ENCODE results near the gene SARDH. TPM values are rescaled to one million over a fixed set of nuclear protein-coding genes. Genes with fewer than 3 reads are reported as not detected.

Gene SARDH
- total and polyA plus RNA-seq, 7 experiments from 2014 or later, result 0.73 to 27.2 (median 11.0) TPM

DNA sequence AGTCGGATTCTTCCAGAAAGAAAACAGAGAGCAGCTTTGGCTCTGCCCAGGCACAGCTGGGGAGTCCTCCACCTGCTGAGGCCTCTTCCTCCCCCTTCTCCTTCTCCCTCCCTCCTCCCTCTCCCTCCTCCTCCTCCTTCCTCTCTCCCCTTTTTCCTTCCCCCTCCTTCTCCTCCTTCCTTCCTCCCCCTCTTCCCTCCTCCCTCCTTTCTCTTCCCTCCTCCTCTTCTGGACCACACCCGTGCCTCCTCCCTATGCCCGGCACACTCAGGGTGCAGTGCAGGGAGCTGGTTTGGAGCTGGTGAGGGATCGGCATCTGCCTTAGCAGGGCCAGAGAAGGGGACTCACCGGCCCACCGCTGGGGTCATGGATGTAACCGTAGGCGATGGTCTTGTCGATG lies 71.8 kb downstream of the SARDH start:
- intact Hi-C loops (cut with micrococcal nuclease), result no loop called here
- peaks cover 0 to 4% (median 0%) of the 10 kb centered on the region in 5 donors for H3K36me3 Mint-ChIP-seq
- CTCF ChIA-PET, result no interaction called here
- H3K27ac Mint-ChIP-seq, result no peak overlapping the region
- Histone ChIP-seq H3K9me3 (ENCODE audit: control insufficient read depth in 2 of 3, low read length in 3 of 3) (no peaks in the 10 kb centered on the region), H3K4me3 (ENCODE audit: low read length) (no peak overlapping the region), H3K27me3 (ENCODE audit: control insufficient read depth in 2 of 2, insufficient read depth in 2 of 2, low read length in 2 of 2) (no peaks in the 10 kb centered on the region), H3K27ac (ENCODE audit: low read depth, low read length) (no peak overlapping the region), H3K4me1 (ENCODE audit: control insufficient read depth in 2 of 2, insufficient read depth in 2 of 2, low read length in 2 of 2) (no peaks in the 10 kb centered on the region), H3K36me3 (ENCODE audit: control insufficient read depth in 2 of 3, insufficient read depth in 3 of 3, low read length in 3 of 3) (peaks cover 0 to 17% (median 0%) of the 10 kb centered on the region in 3 experiments)
- no peaks in the 10 kb centered on the region for H3K9me3 Mint-ChIP-seq
- ATAC-seq (no peak), DNase-seq (no peak)
- H3K27me3 Mint-ChIP-seq, result no peaks in the 10 kb centered on the region
- H3K4me3 Mint-ChIP-seq, result no peak overlapping the region
- peaks cover 0 to 4% (median 0%) of the 10 kb centered on the region in 7 donors for H3K4me1 Mint-ChIP-seq
- POLR2A ChIA-PET, result no interaction called here

DNA sequence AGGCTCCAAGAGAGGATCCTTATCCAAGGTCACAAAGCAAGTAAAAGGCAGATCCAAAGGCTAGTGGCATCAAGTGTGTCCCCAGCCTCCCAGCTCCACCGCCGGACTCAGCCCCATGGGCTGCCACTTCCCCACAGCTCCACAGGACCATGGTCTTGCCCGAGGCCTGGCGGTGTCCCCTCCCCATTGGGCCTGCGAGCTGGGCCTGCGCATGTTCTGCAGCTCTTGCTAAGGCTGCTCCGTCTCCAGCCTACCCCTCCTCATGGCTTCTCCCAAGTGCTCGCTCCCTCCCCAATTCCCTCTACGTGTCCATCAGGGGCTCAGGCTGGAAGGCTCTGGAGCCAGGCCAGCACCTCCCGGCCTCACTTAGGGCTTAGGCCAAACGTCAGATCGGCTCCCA lies 72.6 kb downstream of the SARDH start:
- no peak for DNase-seq
- Mint-ChIP-seq H3K4me1 (peaks cover 0 to 4% (median 0%) of the 10 kb centered on the region in 7 donors), H3K4me3 (no peak overlapping the region), H3K36me3 (peaks cover 0 to 4% (median 0%) of the 10 kb centered on the region in 5 donors), H3K27me3 (no peaks in the 10 kb centered on the region), H3K9me3 (no peaks in the 10 kb centered on the region), H3K27ac (peak overlapping the region in 2 of 9 donors; percentile 48 to 78)
- Histone ChIP-seq H3K36me3 (ENCODE audit: control insufficient read depth in 2 of 3, insufficient read depth in 3 of 3, low read length in 3 of 3) (peaks cover 0 to 17% (median 0%) of the 10 kb centered on the region in 3 experiments), H3K4me3 (ENCODE audit: low read length) (no peak overlapping the region), H3K27ac (ENCODE audit: low read depth, low read length) (no peak overlapping the region), H3K27me3 (ENCODE audit: control insufficient read depth in 2 of 2, insufficient read depth in 2 of 2, low read length in 2 of 2) (no peaks in the 10 kb centered on the region), H3K4me1 (ENCODE audit: control insufficient read depth in 2 of 2, insufficient read depth in 2 of 2, low read length in 2 of 2) (no peaks in the 10 kb centered on the region), H3K9me3 (ENCODE audit: control insufficient read depth in 2 of 3, low read length in 3 of 3) (no peaks in the 10 kb centered on the region)
- no peak for ATAC-seq
- intact Hi-C loops (cut with micrococcal nuclease), result no loop called here
- ChIA-PET POLR2A (no interaction called here), CTCF (no interaction called here)

DNA sequence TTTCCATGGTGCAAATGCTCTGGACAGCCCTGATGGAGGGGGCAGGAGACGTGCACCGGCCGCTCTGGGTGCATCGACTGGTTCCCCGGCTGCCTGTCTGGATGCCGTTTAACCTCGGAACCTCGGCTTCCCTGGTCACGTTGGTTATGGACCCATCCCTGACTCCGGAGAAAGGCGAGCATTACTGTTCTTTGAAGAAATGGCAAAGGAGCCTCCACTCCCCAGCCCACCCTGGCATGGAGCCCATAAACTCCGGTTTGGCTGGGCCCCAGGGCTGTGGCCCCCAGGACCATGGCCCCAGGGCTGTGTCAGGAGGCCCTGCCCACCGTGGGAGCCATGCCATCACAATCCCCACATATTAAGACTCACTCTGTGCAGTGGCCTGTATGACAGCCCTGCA lies 73.1 kb downstream of the SARDH start:
- no peak overlapping the region for H3K27ac ChIP-seq (ENCODE audit: low read depth, low read length)
- no peak overlapping the region for H3K4me3 ChIP-seq (ENCODE audit: low read length)
- H3K27me3 ChIP-seq (ENCODE audit: control insufficient read depth in 2 of 2, insufficient read depth in 2 of 2, low read length in 2 of 2), result no peaks in the 10 kb centered on the region
- no peak for DNase-seq
- H3K36me3 ChIP-seq (ENCODE audit: control insufficient read depth in 2 of 3, insufficient read depth in 3 of 3, low read length in 3 of 3), result peaks cover 0 to 13% (median 0%) of the 10 kb centered on the region in 3 experiments
- Mint-ChIP-seq H3K4me1 (peaks cover 0 to 4% (median under 1%) of the 10 kb centered on the region in 7 donors), H3K27me3 (peaks cover 0 to 1% (median 0%) of the 10 kb centered on the region in 5 donors), H3K9me3 (no peaks in the 10 kb centered on the region), H3K27ac (no peak overlapping the region), H3K4me3 (no peak overlapping the region), H3K36me3 (peaks cover 0 to 4% (median 0%) of the 10 kb centered on the region in 5 donors)
- ChIA-PET CTCF (interaction anchor here (0.7 kb wide), 1 partner anchor 44 kb away, joined by 3 read pairs; no protein-coding TSS in a partner anchor), POLR2A (no interaction called here)
- no peak for ATAC-seq
- intact Hi-C loops (cut with micrococcal nuclease), result no loop called here
- H3K4me1 ChIP-seq (ENCODE audit: control insufficient read depth in 2 of 2, insufficient read depth in 2 of 2, low read length in 2 of 2), result no peaks in the 10 kb centered on the region
- H3K9me3 ChIP-seq (ENCODE audit: control insufficient read depth in 2 of 3, low read length in 3 of 3), result no peaks in the 10 kb centered on the region

DNA sequence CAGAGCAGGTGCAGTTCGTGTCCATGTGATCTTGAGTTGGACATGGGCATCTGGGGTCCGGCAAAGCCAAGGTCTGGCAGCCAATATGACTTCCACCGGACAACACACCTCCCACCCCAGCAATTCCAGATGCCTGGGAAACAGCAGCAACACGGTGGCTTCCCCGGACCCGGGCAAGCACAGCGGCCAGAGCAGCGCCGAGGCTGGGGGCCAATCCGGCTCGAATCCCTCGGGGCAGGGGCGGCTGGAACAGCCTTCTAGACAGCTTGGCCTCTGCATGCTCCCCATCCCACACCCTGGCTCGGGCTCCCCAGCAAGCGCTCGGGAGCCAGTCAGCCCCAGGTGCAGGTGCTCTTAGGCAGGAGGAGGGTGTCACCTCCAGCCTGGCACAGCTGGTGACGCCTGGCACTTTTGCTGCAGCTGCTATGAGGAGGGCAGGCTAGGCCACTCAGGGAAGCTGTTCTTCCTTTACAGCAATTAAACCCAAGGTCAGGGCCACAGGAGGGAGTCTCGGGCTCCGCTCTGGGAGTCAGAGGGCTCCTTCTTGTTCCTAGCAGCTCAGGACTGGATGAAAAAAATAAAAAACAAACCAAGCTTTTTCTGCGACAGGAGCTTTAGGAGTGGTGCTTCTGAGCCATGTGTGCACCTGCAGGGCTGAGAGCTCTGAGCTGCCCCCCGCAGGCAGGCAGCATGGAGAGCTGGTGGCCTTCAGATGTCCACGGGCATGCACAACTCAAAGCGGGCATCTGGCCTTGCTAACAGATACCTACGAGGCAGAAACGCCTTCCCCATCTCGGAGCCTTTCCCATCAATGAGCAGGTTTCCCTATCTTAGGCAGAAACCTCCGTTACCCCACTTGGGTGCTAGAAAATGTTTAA lies 73.7 kb downstream of the SARDH start:
- Histone ChIP-seq H3K9me3 (ENCODE audit: control insufficient read depth in 2 of 3, low read length in 3 of 3) (no peaks in the 10 kb centered on the region), H3K27me3 (ENCODE audit: control insufficient read depth in 2 of 2, insufficient read depth in 2 of 2, low read length in 2 of 2) (no peaks in the 10 kb centered on the region), H3K4me3 (ENCODE audit: low read length) (no peak overlapping the region), H3K27ac (ENCODE audit: low read depth, low read length) (no peak overlapping the region), H3K4me1 (ENCODE audit: control insufficient read depth in 2 of 2, insufficient read depth in 2 of 2, low read length in 2 of 2) (peaks cover 0 to 5% of the 10 kb centered on the region in 2 donors), H3K36me3 (ENCODE audit: control insufficient read depth in 2 of 3, insufficient read depth in 3 of 3, low read length in 3 of 3) (peaks cover 0 to 10% (median 0%) of the 10 kb centered on the region in 3 experiments)
- Mint-ChIP-seq H3K4me3 (no peak overlapping the region), H3K27ac (peak overlapping the region in 1 of 9 donors; percentile 21), H3K36me3 (peaks cover 0 to 4% (median 0%) of the 10 kb centered on the region in 5 donors), H3K4me1 (peaks cover 0 to 8% (median 8%) of the 10 kb centered on the region in 7 donors), H3K27me3 (peaks cover 0 to 7% (median 0%) of the 10 kb centered on the region in 5 donors), H3K9me3 (no peaks in the 10 kb centered on the region)
- intact Hi-C loops (cut with micrococcal nuclease), result no loop called here
- ChIA-PET POLR2A (interaction anchor here (0.6 kb wide), 1 partner anchor 98 kb away, joined by 3 read pairs; no protein-coding TSS in a partner anchor), CTCF (interaction anchor here (0.7 kb wide), 1 partner anchor 44 kb away, joined by 3 read pairs; no protein-coding TSS in a partner anchor)
- ATAC-seq (no peak), DNase-seq (no peak)

DNA sequence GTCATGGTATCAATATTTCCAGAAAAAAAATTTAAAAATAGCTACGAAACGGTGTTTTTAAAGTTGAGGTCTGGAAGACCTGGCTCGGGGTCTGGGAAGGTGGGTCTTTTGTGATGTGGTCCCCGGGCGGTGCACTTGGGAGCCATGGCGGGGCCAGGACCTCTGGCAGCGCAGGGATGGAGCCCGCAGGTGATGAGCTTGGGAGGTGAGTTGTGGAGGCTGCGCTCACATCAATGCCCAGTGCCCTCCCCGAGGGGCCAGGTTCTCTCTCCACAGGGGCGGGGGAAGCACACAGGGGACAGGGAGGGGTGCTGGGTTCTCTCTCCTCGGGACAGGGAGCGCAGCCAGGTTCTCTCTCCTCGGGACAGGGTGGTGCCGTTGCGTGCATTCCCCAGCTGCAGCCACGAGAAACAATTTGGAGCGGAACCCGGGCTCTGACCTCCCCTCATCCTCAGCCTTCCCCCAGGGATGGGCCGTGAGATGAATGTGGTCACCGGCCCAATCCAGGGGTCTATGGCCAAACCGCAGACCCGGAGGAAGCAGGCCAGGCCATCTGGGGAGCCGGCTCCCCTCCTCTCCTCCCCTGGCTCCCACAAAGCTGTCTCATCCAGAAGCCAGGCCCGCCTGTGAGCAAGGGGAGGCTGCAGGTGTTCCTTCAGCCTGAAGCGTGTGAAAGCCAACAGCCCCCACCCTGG lies 76.2 kb downstream of the SARDH start:
- Histone ChIP-seq H3K27me3 (ENCODE audit: control insufficient read depth in 2 of 2, insufficient read depth in 2 of 2, low read length in 2 of 2) (no peaks in the 10 kb centered on the region), H3K4me3 (ENCODE audit: low read length) (no peak overlapping the region), H3K4me1 (ENCODE audit: control insufficient read depth in 2 of 2, insufficient read depth in 2 of 2, low read length in 2 of 2) (peaks cover 0 to 30% of the 10 kb centered on the region in 2 donors), H3K27ac (ENCODE audit: low read depth, low read length) (no peak overlapping the region), H3K36me3 (ENCODE audit: control insufficient read depth in 2 of 3, insufficient read depth in 3 of 3, low read length in 3 of 3) (peaks cover 0 to 8% (median 0%) of the 10 kb centered on the region in 3 experiments), H3K9me3 (ENCODE audit: control insufficient read depth in 2 of 3, low read length in 3 of 3) (no peaks in the 10 kb centered on the region)
- ChIA-PET CTCF (interaction anchor here (1.0 kb wide), 1 partner anchor 9 kb away, joined by 3 read pairs; no protein-coding TSS in a partner anchor), POLR2A (interaction anchor here (1.2 kb wide), 1 partner anchor 22 kb away, joined by 3 read pairs; no protein-coding TSS in a partner anchor)
- Mint-ChIP-seq H3K27me3 (peaks cover 0 to 30% (median 0%) of the 10 kb centered on the region in 5 donors), H3K27ac (no peak overlapping the region), H3K9me3 (no peaks in the 10 kb centered on the region), H3K4me3 (no peak overlapping the region), H3K36me3 (no peaks in the 10 kb centered on the region), H3K4me1 (peaks cover 2 to 33% (median 31%) of the 10 kb centered on the region in 7 donors)
- ATAC-seq (no peak), DNase-seq (no peak)
- intact Hi-C loops (cut with micrococcal nuclease), result no loop called here

DNA sequence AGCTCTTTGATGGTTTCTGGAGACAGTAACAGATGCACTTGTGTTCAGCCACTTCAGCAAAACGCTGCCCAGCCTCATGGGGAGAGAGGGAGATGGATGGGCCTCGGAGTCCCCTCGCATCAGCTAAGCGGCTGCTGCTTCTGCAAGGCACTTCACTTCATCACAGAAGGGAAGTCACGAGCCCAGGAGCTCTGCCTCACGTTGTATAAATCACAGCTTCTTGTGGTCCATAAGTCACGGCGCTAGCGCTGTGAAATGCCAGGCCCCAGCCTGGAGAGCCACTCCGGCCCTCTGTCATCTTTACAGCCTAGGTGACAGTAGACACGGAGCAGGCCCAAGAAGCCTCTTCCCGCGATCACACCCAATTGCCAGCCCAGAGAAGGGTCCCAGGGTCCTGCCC lies 78.6 kb downstream of the SARDH start:
- H3K27ac Mint-ChIP-seq, result peak overlapping the region in 6 of 9 donors; percentile 36 to 91 (median 73)
- CTCF ChIA-PET, result interaction anchor here (0.6 to 2.8 kb wide), 6 partner anchors 25 to 83 kb away, joined by 3 to 10 read pairs (median 4); no protein-coding TSS in a partner anchor
- H3K27me3 Mint-ChIP-seq, result peaks cover 0 to 46% (median 0%) of the 10 kb centered on the region in 5 donors
- ATAC-seq (no peak), DNase-seq (no peak)
- peaks cover 2 to 50% (median 43%) of the 10 kb centered on the region in 7 donors for H3K4me1 Mint-ChIP-seq
- H3K27ac ChIP-seq (ENCODE audit: low read depth, low read length), result no peak overlapping the region
- H3K36me3 Mint-ChIP-seq, result no peaks in the 10 kb centered on the region
- H3K4me3 ChIP-seq (ENCODE audit: low read length), result no peak overlapping the region
- intact Hi-C loops (cut with micrococcal nuclease), result loop anchor here in 1 of 2 donors (5.0 kb wide), 2 partner anchors 43 to 68 kb away; no protein-coding TSS in a partner anchor
- no peaks in the 10 kb centered on the region for H3K9me3 ChIP-seq (ENCODE audit: control insufficient read depth in 2 of 3, low read length in 3 of 3)
- peaks cover 0 to 42% of the 10 kb centered on the region in 2 donors for H3K4me1 ChIP-seq (ENCODE audit: control insufficient read depth in 2 of 2, insufficient read depth in 2 of 2, low read length in 2 of 2)
- H3K36me3 ChIP-seq (ENCODE audit: control insufficient read depth in 2 of 3, insufficient read depth in 3 of 3, low read length in 3 of 3), result peaks cover 0 to 5% (median 0%) of the 10 kb centered on the region in 3 experiments
- POLR2A ChIA-PET, result interaction anchor here (1.7 to 4.9 kb wide), 4 partner anchors 18 to 150 kb away, joined by 3 to 39 read pairs (median 17); no protein-coding TSS in a partner anchor
- H3K27me3 ChIP-seq (ENCODE audit: control insufficient read depth in 2 of 2, insufficient read depth in 2 of 2, low read length in 2 of 2), result no peaks in the 10 kb centered on the region
- no peaks in the 10 kb centered on the region for H3K9me3 Mint-ChIP-seq
- peak overlapping the region in 7 of 10 donors; percentile 74 to 82 (median 78) for H3K4me3 Mint-ChIP-seq
